ENCODE data around the gene SH3RF3. TPM values are rescaled to one million over a fixed set of nuclear protein-coding genes. Genes with fewer than 3 reads are reported as not detected.

Gene SH3RF3
- total RNA-seq, 1 donor from 2014 or later: 7.3 TPM

DNA sequence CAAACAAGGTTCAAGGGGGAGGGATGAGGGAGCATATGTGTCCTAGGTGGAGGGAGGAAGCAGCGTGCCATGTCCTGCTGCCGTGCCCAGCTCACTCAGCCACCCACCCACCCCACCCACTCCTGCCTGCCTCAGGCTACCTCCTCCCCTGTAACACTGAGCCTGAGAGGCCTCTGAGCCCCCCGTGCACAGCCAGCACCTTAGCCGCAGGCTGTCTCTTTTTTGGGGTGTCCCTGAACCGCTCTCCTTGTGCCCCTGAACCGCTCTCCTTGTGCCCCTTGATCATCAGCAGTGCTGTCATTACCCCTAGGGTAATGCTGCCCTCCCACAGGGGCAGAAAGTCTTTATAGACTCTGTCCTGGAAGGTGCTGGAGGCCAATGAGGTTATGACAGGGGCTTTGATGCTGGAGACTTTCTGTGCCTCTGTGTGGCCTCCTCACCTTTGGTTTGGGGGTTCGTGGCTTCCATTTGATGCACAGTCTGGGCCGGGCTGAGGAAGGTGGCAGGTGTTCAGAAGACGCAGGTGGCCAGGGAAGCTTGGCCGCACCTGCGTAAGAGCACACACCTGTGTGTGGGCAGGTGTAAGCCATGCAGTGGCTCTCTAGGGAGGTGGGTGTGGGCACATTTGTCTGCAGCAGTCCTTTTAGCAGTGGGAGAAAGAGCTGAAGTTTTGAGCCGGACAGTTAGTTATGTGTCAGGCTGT lies 344.8 kb downstream of the SH3RF3 start:
- H3K79me2 ChIP-seq (ENCODE audit: insufficient read depth, low read length): no peaks in the 10 kb centered on the region
- no peaks in the 10 kb centered on the region for H4K20me1 ChIP-seq (ENCODE audit: insufficient read depth, low read length)
- H3K36me3 Mint-ChIP-seq (ENCODE audit: low read depth, unreplicated experiment): peaks cover 8% of the 10 kb centered on the region
- TF ChIP-seq, protein P1, sequence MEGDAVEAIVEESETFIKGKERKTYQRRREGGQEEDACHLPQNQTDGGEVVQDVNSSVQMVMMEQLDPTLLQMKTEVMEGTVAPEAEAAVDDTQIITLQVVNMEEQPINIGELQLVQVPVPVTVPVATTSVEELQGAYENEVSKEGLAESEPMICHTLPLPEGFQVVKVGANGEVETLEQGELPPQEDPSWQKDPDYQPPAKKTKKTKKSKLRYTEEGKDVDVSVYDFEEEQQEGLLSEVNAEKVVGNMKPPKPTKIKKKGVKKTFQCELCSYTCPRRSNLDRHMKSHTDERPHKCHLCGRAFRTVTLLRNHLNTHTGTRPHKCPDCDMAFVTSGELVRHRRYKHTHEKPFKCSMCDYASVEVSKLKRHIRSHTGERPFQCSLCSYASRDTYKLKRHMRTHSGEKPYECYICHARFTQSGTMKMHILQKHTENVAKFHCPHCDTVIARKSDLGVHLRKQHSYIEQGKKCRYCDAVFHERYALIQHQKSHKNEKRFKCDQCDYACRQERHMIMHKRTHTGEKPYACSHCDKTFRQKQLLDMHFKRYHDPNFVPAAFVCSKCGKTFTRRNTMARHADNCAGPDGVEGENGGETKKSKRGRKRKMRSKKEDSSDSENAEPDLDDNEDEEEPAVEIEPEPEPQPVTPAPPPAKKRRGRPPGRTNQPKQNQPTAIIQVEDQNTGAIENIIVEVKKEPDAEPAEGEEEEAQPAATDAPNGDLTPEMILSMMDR (IDR thresholded peaks at IDR 0.05; ENCODE audit: insufficient read depth, low read depth, low read length): no peak
- TF ChIP-seq EZH2 (IDR thresholded peaks at IDR 0.05; ENCODE audit: insufficient read depth, low read length): no peak
- FAIRE-seq (no peak), DNase-seq (ENCODE audit: low read depth) (no peak)
- H3K4me3 ChIP-seq (ENCODE audit: insufficient read depth, low read depth, low read length): no peak overlapping the region
- no peaks in the 10 kb centered on the region for H3K36me3 ChIP-seq (ENCODE audit: insufficient read depth, low read length)
- peaks cover 10% of the 10 kb centered on the region for H3K27me3 Mint-ChIP-seq (ENCODE audit: low read depth, unreplicated experiment)
- H3K4me3 Mint-ChIP-seq (ENCODE audit: unreplicated experiment): no peak overlapping the region
- H3K9me3 Mint-ChIP-seq (ENCODE audit: unreplicated experiment): no peaks in the 10 kb centered on the region
- no peak overlapping the region for H3K4me2 ChIP-seq (ENCODE audit: low read length)
- H3K27ac ChIP-seq (ENCODE audit: low read depth, low read length): no peak overlapping the region
- peaks cover 18% of the 10 kb centered on the region for H3K4me1 ChIP-seq (ENCODE audit: insufficient read depth, low read length)
- H3K9ac ChIP-seq (ENCODE audit: low read length): no peak overlapping the region
- no peaks in the 10 kb centered on the region for H3K9me3 ChIP-seq (ENCODE audit: insufficient read depth, low read depth, low read length)
- peaks cover 39% of the 10 kb centered on the region for H3K4me1 Mint-ChIP-seq (ENCODE audit: low read depth, unreplicated experiment)
- H3K27ac Mint-ChIP-seq (ENCODE audit: unreplicated experiment): no peak overlapping the region
- no peaks in the 10 kb centered on the region for H3K27me3 ChIP-seq (ENCODE audit: insufficient read depth, low read length)
- H2AFZ ChIP-seq (ENCODE audit: low read depth, low read length): no peak overlapping the region

DNA sequence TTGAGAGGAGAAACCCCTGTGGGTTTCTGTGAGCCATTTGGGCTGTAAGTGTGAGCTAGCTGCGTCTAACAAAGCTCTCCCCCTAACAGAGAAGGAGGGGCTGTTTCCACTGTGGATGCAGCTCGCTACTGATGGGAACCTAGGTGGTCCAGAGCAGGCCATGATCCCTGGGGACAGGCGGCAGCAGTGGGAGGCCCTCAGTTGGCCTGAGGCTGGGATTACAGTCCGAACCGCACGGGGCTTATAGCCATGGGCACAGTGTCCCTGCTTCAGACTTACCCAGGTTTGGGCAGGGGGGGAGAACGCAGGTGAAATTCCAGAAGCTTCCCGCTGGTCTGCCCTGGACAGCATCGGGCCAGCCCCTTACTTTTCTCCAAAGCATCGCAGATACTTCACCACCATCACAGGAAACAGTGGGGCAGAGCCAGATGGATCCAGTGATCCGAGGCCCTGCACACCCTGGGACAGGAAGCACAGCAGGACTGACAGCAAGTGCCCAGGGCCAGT lies 345.4 kb downstream of the SH3RF3 start:
- Histone ChIP-seq H3K79me2 (ENCODE audit: insufficient read depth, low read length) (no peaks in the 10 kb centered on the region), H3K9ac (ENCODE audit: low read length) (no peak overlapping the region), H3K4me1 (ENCODE audit: insufficient read depth, low read length) (peaks cover 18% of the 10 kb centered on the region), H3K9me3 (ENCODE audit: insufficient read depth, low read depth, low read length) (no peaks in the 10 kb centered on the region), H4K20me1 (ENCODE audit: insufficient read depth, low read length) (no peaks in the 10 kb centered on the region), H3K36me3 (ENCODE audit: insufficient read depth, low read length) (no peaks in the 10 kb centered on the region), H3K27ac (ENCODE audit: low read depth, low read length) (no peak overlapping the region), H3K4me3 (ENCODE audit: insufficient read depth, low read depth, low read length) (no peak overlapping the region), H3K27me3 (ENCODE audit: insufficient read depth, low read length) (no peaks in the 10 kb centered on the region), H3K4me2 (ENCODE audit: low read length) (no peak overlapping the region), H2AFZ (ENCODE audit: low read depth, low read length) (no peak overlapping the region)
- DNase-seq (ENCODE audit: low read depth) (no peak), FAIRE-seq (no peak)
- no peaks in the 10 kb centered on the region for H3K9me3 Mint-ChIP-seq (ENCODE audit: unreplicated experiment)
- peaks cover 8% of the 10 kb centered on the region for H3K36me3 Mint-ChIP-seq (ENCODE audit: low read depth, unreplicated experiment)
- H3K27me3 Mint-ChIP-seq (ENCODE audit: low read depth, unreplicated experiment): peaks cover 12% of the 10 kb centered on the region
- TF ChIP-seq, protein P1 (IDR thresholded peaks at IDR 0.05; ENCODE audit: insufficient read depth, low read depth, low read length): no peak
- TF ChIP-seq EZH2 (IDR thresholded peaks at IDR 0.05; ENCODE audit: insufficient read depth, low read length): no peak
- no peak overlapping the region for H3K4me3 Mint-ChIP-seq (ENCODE audit: unreplicated experiment)
- no peak overlapping the region for H3K27ac Mint-ChIP-seq (ENCODE audit: unreplicated experiment)
- H3K4me1 Mint-ChIP-seq (ENCODE audit: low read depth, unreplicated experiment): peaks cover 32% of the 10 kb centered on the region
